Measurements from ENCODE around the gene ZNF804B. TPM values are rescaled to one million over a fixed set of nuclear protein-coding genes. Genes with fewer than 3 reads are reported as not detected.

Gene ZNF804B
- total RNA-seq, 1 donor from 2014 or later, result 6.9 TPM

Small RNA genes within 50 kb of the gene (small RNA-seq; reads per million reads assigned to genes)
- not detected for gene AC002127.1

Other genes with a start within 250 kb of the ZNF804B start
- gene TEX47, start 36.0 kb downstream of the ZNF804B start, total RNA-seq, result not detected

All from frontal cortex (tissue), 1 donor.